Measurements from ENCODE around the gene C9orf85. TPM values are rescaled to one million over a fixed set of nuclear protein-coding genes. Genes with fewer than 3 reads are reported as not detected.

Gene C9orf85, protein sequence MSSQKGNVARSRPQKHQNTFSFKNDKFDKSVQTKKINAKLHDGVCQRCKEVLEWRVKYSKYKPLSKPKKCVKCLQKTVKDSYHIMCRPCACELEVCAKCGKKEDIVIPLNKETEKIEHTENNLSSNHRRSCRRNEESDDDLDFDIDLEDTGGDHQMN
- 11.4 and 29.3 TPM in 2 replicates for total RNA-seq (ENCODE audit: low replicate concordance)

DNA sequence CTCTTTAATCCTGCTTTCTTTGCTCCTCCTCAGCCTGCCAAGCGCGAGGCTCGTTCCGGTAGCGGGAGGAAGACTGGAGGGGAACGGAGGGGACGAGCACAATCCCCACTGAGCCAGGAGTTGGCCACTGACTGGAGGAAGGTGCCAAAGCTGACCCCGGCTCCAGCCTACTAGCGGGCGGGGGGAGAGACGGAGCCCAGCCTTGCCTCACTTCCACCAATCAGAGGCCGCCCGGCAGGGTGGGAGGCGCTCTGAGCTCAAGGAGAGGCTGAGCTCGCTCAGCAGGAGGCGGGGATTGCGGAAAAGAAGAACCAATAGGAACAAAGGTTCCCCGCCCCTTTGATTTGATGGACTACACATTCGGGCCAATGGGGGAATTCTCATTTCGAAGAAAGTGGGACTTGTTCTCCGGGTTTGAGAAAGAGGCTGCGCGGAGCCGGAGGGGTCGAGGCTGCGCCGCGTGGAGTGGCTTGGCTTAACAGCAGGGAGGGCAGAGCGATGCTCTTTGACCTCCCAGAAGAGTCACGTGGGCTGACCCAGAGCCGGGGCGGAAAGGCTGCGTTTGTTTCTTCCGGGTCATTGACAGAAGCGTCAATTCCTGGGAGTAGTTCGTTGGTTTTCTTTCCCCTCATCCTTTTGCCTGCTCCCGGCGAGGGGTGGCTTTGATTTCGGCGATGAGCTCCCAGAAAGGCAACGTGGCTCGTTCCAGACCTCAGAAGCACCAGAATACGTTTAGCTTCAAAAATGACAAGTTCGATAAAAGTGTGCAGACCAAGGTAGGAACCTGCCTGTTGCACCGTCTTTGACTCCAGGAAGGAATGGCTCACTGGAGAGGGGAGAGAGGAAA is at the start of gene C9orf85, which contains the start of gene ABHD17B:
TSS of gene C9orf85 (plus strand) at position 579 of the 847 bp plus-strand sequence. CDS start at position 675, 96 bp downstream.
TSS of gene ABHD17B (minus strand) at position 133 of the 847 bp plus-strand sequence. CDS start 36,113 bp downstream, outside the sequence.
- H3F3A ChIP-seq (ENCODE audit: low read depth), result peaks cover 35% of the 10 kb centered on the region
- H4K20me1 ChIP-seq (ENCODE audit: low read depth), result peaks cover 38% of the 10 kb centered on the region
- H3K27me3 ChIP-seq, result no peaks in the 10 kb centered on the region
- peaks cover 22% of the 10 kb centered on the region for H3K4me1 ChIP-seq
- H2AFZ ChIP-seq (replicated peaks), result peak within 1 kb of the TSS; percentile 65
- peak within 1 kb of the TSS; percentile 96 for H3K4me2 ChIP-seq
- peak within 1 kb of the TSS; percentile 92 for H3K4me3 ChIP-seq
- peaks cover 6% of the 10 kb centered on the region for H3K36me3 Mint-ChIP-seq
- peaks cover 9% of the 10 kb centered on the region for H3K27me3 Mint-ChIP-seq (ENCODE audit: insufficient read depth, low read depth)
- TF ChIP-seq EZH2phosphoT487 (IDR thresholded peaks at IDR 0.05) (no peak), EZH2 (IDR thresholded peaks at IDR 0.05) (no peak)
- TF ChIP-seq, protein P1, sequence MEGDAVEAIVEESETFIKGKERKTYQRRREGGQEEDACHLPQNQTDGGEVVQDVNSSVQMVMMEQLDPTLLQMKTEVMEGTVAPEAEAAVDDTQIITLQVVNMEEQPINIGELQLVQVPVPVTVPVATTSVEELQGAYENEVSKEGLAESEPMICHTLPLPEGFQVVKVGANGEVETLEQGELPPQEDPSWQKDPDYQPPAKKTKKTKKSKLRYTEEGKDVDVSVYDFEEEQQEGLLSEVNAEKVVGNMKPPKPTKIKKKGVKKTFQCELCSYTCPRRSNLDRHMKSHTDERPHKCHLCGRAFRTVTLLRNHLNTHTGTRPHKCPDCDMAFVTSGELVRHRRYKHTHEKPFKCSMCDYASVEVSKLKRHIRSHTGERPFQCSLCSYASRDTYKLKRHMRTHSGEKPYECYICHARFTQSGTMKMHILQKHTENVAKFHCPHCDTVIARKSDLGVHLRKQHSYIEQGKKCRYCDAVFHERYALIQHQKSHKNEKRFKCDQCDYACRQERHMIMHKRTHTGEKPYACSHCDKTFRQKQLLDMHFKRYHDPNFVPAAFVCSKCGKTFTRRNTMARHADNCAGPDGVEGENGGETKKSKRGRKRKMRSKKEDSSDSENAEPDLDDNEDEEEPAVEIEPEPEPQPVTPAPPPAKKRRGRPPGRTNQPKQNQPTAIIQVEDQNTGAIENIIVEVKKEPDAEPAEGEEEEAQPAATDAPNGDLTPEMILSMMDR (IDR thresholded peaks at IDR 0.05), result no peak
- no peaks in the 10 kb centered on the region for H3K9me3 ChIP-seq (ENCODE audit: low read depth)
- peak within 1 kb of the TSS; percentile 100 for H3K27ac Mint-ChIP-seq
- H3K4me1 Mint-ChIP-seq, result peaks cover 39% of the 10 kb centered on the region
- peaks cover 92% of the 10 kb centered on the region for H3K79me2 ChIP-seq (ENCODE audit: low read depth)
- peak within 1 kb of the TSS; percentile 89 for H3K9ac ChIP-seq
- H3K27ac ChIP-seq, result peak within 1 kb of the TSS; percentile 95
- peaks cover 2% of the 10 kb centered on the region for H3K36me3 ChIP-seq
- peaks cover 2% of the 10 kb centered on the region for H3K9me3 Mint-ChIP-seq
- peak; percentile 100 for DNase-seq (ENCODE audit: low spot score)
- H3K4me3 Mint-ChIP-seq, result peak within 1 kb of the TSS; percentile 100

DNA sequence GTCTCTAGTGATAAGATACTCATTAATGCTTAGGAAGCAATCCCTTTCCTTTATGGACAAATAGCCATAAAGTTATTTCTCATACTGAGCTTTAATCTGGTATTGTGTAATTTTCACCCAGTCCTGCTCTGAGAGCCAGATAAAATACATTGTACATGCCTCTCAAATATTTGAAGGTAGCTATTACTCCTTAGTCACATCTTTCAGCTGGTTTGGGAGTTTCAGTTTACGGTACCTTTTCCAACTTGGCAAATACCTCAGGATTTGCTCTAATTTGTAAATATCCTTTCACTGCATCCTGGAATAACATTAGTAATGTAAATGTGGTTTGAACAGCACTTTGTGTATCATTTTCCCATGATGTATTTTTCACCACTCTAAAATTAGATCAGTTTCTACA is 47.8 kb upstream of the C9orf85 start:
- H3K36me3 Mint-ChIP-seq, result peaks cover 60% of the 10 kb centered on the region
- peaks cover 31% of the 10 kb centered on the region for H3K79me2 ChIP-seq (ENCODE audit: low read depth)
- no peaks in the 10 kb centered on the region for H3K27me3 ChIP-seq
- H3K9me3 ChIP-seq (ENCODE audit: low read depth), result peaks cover 11% of the 10 kb centered on the region
- no peak overlapping the region for H2AFZ ChIP-seq (replicated peaks)
- no peak overlapping the region for H3K4me2 ChIP-seq
- no peak for TF ChIP-seq EZH2phosphoT487 (IDR thresholded peaks at IDR 0.05)
- no peak for TF ChIP-seq EZH2 (IDR thresholded peaks at IDR 0.05)
- TF ChIP-seq, protein P1 (IDR thresholded peaks at IDR 0.05), result no peak
- H3K4me1 Mint-ChIP-seq, result peaks cover 4% of the 10 kb centered on the region
- H3K9ac ChIP-seq, result no peak overlapping the region
- H3K4me3 Mint-ChIP-seq, result no peak overlapping the region
- no peaks in the 10 kb centered on the region for H3K4me1 ChIP-seq
- H3K27me3 Mint-ChIP-seq (ENCODE audit: insufficient read depth, low read depth), result no peaks in the 10 kb centered on the region
- no peaks in the 10 kb centered on the region for H3F3A ChIP-seq (ENCODE audit: low read depth)
- H3K27ac ChIP-seq, result no peak overlapping the region
- H3K36me3 ChIP-seq, result peaks cover 38% of the 10 kb centered on the region
- DNase-seq (ENCODE audit: low spot score), result no peak
- peaks cover 21% of the 10 kb centered on the region for H3K9me3 Mint-ChIP-seq
- no peak overlapping the region for H3K4me3 ChIP-seq
- H3K27ac Mint-ChIP-seq, result no peak overlapping the region
- no peaks in the 10 kb centered on the region for H4K20me1 ChIP-seq (ENCODE audit: low read depth)

DNA sequence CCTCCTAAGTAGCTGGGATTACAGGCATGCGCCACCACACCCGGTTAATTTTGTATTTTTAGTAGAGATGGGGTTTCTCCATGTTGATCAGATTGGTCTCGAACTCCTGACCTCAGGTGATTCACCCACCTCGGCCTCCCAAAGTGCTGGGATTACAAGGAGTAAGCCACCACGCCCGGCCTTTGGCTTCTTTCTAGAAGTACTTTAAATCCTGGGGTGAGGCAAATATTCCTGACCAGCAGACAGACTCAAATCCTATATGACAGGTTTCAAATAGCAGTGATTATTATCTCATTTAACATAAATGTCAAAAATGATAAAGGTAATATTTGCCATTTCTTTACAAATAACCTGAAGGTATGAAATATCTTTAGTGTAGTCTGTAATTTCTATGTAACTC is 36.1 kb upstream of the C9orf85 start:
- no peak overlapping the region for H3K27ac Mint-ChIP-seq
- no peak for DNase-seq (ENCODE audit: low spot score)
- H3K27me3 Mint-ChIP-seq (ENCODE audit: insufficient read depth, low read depth), result peaks cover 2% of the 10 kb centered on the region
- no peak overlapping the region for H2AFZ ChIP-seq (replicated peaks)
- H3K79me2 ChIP-seq (ENCODE audit: low read depth), result peaks cover 100% of the 10 kb centered on the region
- H3K4me1 Mint-ChIP-seq, result no peaks in the 10 kb centered on the region
- H3K27me3 ChIP-seq, result no peaks in the 10 kb centered on the region
- H3K27ac ChIP-seq, result no peak overlapping the region
- no peak overlapping the region for H3K4me2 ChIP-seq
- TF ChIP-seq EZH2 (IDR thresholded peaks at IDR 0.05) (no peak), EZH2phosphoT487 (IDR thresholded peaks at IDR 0.05) (no peak)
- TF ChIP-seq, protein P1 (IDR thresholded peaks at IDR 0.05), result no peak
- peaks cover 10% of the 10 kb centered on the region for H3F3A ChIP-seq (ENCODE audit: low read depth)
- H4K20me1 ChIP-seq (ENCODE audit: low read depth), result peaks cover 53% of the 10 kb centered on the region
- no peak overlapping the region for H3K4me3 ChIP-seq
- peaks cover 36% of the 10 kb centered on the region for H3K9me3 Mint-ChIP-seq
- no peak overlapping the region for H3K9ac ChIP-seq
- H3K36me3 ChIP-seq, result peaks cover 26% of the 10 kb centered on the region
- H3K36me3 Mint-ChIP-seq, result peaks cover 44% of the 10 kb centered on the region
- peaks cover 4% of the 10 kb centered on the region for H3K9me3 ChIP-seq (ENCODE audit: low read depth)
- H3K4me1 ChIP-seq, result no peaks in the 10 kb centered on the region
- H3K4me3 Mint-ChIP-seq, result no peak overlapping the region
